Measurements from ENCODE around the gene ACSL3. TPM values are rescaled to one million over a fixed set of nuclear protein-coding genes. Genes with fewer than 3 reads are reported as not detected.

Gene ACSL3
- total RNA-seq, 3 donors from 2014 or later (not counting 1 experiment from before 2014, with no cell fraction given) = 55.4 to 86.6 (median 66.7) TPM

DNA sequence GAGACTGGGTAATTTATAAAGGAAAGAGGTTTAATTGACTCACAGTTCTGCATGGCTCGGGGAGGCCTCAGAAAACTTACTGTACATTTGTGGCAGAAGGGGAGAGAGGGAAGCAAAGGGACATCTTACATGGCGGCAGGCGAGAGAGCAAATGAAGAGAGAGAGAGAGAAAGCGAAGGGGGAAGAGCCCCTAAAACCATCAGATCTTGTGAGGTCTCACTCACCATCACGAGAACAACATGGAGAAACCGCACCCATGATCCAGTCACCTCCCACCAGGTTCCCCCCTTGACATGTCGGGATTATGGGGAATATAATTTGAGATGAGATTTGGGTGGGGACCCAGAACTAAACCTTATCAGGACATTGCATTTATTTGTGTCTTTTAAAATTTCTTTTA is 75.9 kb downstream of the ACSL3 start:
- Histone ChIP-seq H3K36me3 (ENCODE audit: control insufficient read depth, insufficient read depth, low read length) (peaks cover 53% of the 10 kb centered on the region), H3K27me3 (ENCODE audit: control insufficient read depth, insufficient read depth, low read length) (no peaks in the 10 kb centered on the region), H3K27ac (ENCODE audit: low read length) (no peak overlapping the region), H3K9me3 (ENCODE audit: control insufficient read depth, insufficient read depth, low read length) (no peaks in the 10 kb centered on the region), H3K4me3 (ENCODE audit: low read length) (no peak overlapping the region), H3K4me1 (ENCODE audit: control insufficient read depth, insufficient read depth, low read length) (no peaks in the 10 kb centered on the region)
- H3K27ac Mint-ChIP-seq = no peak overlapping the region
- no peak overlapping the region for H3K4me3 Mint-ChIP-seq
- H3K27me3 Mint-ChIP-seq (ENCODE audit: low read depth in 2 of 2) = no peaks in the 10 kb centered on the region
- ATAC-seq = no peak
- H3K9me3 Mint-ChIP-seq = peaks cover 5 to 12% of the 10 kb centered on the region in 2 donors
- 99% methylated on average over 4 of the region's 7 CpGs for WGBS (ENCODE audit: insufficient coverage)
- no peak for DNase-seq
- peaks cover 22% of the 10 kb centered on the region for H3K36me3 Mint-ChIP-seq
- H3K4me1 Mint-ChIP-seq = no peaks in the 10 kb centered on the region
- no peak for TF ChIP-seq CTCF (IDR thresholded peaks at IDR 0.05)
- intact Hi-C loops (cut with micrococcal nuclease) = no loop called here

- Mint-ChIP-seq H3K4me3 (no peak overlapping the region), H3K27me3 (ENCODE audit: low read depth in 2 of 2) (no peaks in the 10 kb centered on the region), H3K4me1 (no peaks in the 10 kb centered on the region), H3K27ac (no peak overlapping the region), H3K9me3 (peaks cover 5 to 12% of the 10 kb centered on the region in 2 donors), H3K36me3 (peaks cover 22% of the 10 kb centered on the region)
- no CpG with 5 or more reads among the region's 2 CpGs for WGBS (ENCODE audit: insufficient coverage)
- no peak overlapping the region for H3K27ac ChIP-seq (ENCODE audit: low read length)
- H3K27me3 ChIP-seq (ENCODE audit: control insufficient read depth, insufficient read depth, low read length) = no peaks in the 10 kb centered on the region
- H3K9me3 ChIP-seq (ENCODE audit: control insufficient read depth, insufficient read depth, low read length) = no peaks in the 10 kb centered on the region
- H3K4me1 ChIP-seq (ENCODE audit: control insufficient read depth, insufficient read depth, low read length) = no peaks in the 10 kb centered on the region
- H3K36me3 ChIP-seq (ENCODE audit: control insufficient read depth, insufficient read depth, low read length) = peaks cover 43% of the 10 kb centered on the region
- no peak for ATAC-seq
- no peak overlapping the region for H3K4me3 ChIP-seq (ENCODE audit: low read length)
- intact Hi-C loops (cut with micrococcal nuclease) = no loop called here
- no peak for DNase-seq
- no peak for TF ChIP-seq CTCF (IDR thresholded peaks at IDR 0.05)
These were observed 77.5 kb downstream of the ACSL3 start for GRCh38 chr2:222938327-222938726.

DNA sequence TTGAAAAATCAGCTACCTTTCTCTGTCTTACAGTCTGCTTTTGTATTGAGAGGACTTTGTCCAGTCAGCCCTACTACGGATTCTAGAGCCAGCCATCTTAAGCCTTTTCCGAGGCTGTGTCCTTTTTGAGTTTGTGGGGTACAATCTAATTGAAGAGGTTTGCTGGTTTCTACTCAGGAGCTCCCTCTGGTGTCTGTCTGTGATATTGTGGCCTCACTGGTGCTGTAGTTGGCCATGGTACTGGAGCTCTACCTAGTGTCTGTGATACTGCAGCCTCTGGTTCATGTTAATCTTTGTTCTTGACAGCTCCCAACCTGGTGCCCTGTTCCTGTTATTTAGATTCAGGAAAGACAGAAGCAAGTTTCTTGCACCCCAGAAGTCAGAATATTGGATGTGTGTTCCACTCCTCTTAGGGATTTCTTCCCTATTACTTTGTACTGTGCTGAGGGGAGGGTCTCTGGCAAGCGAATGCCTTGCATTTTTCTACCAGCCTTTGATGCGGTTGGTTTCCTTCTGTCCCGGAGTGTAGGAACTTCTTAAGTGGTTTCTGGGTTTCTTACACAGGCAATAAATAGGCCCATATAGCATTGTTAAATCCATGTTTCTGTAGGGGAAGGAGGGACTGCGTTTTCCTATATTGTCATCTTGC is 78.5 kb downstream of the ACSL3 start:
- no peaks in the 10 kb centered on the region for H3K9me3 ChIP-seq (ENCODE audit: control insufficient read depth, insufficient read depth, low read length)
- H3K27ac Mint-ChIP-seq = no peak overlapping the region
- H3K36me3 Mint-ChIP-seq = peaks cover 22% of the 10 kb centered on the region
- no peak overlapping the region for H3K4me3 Mint-ChIP-seq
- peaks cover 33% of the 10 kb centered on the region for H3K36me3 ChIP-seq (ENCODE audit: control insufficient read depth, insufficient read depth, low read length)
- WGBS (ENCODE audit: insufficient coverage) = 95% methylated on average over 5 of the region's 6 CpGs
- no peaks in the 10 kb centered on the region for H3K27me3 Mint-ChIP-seq (ENCODE audit: low read depth in 2 of 2)
- DNase-seq = peak; percentile 41 to 72
- ATAC-seq = peak; percentile 84 to 96 (median 94)
- peak; percentile 66 for TF ChIP-seq CTCF (IDR thresholded peaks at IDR 0.05)
- H3K4me1 Mint-ChIP-seq = no peaks in the 10 kb centered on the region
- H3K27me3 ChIP-seq (ENCODE audit: control insufficient read depth, insufficient read depth, low read length) = no peaks in the 10 kb centered on the region
- intact Hi-C loops (cut with micrococcal nuclease) = loop anchor here (1.0 kb wide), 1 partner anchor 231 kb away; no protein-coding TSS in a partner anchor
- H3K27ac ChIP-seq (ENCODE audit: low read length) = no peak overlapping the region
- H3K4me3 ChIP-seq (ENCODE audit: low read length) = no peak overlapping the region
- peaks cover 5 to 12% of the 10 kb centered on the region in 2 donors for H3K9me3 Mint-ChIP-seq
- H3K4me1 ChIP-seq (ENCODE audit: control insufficient read depth, insufficient read depth, low read length) = no peaks in the 10 kb centered on the region

DNA sequence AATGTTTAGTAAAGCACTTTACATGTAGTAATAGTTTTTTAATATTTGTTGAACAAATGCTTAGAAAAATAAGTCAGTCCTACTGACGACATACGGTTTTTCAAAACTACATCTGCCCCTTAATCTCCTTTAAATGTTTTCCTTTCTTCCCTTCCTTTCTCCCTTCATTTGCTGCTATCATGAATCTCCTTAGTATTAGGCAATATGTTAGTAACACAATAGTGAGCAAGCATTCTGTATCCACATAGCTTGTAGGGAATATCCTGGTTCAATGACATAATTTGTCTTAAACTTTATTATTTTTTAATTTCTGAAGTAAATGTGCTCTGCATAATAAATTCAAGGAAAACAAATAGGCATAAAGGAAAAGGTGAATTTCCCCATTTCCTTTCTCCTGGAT is 79.1 kb downstream of the ACSL3 start:
- H3K4me3 Mint-ChIP-seq = no peak overlapping the region
- no peaks in the 10 kb centered on the region for H3K27me3 ChIP-seq (ENCODE audit: control insufficient read depth, insufficient read depth, low read length)
- peaks cover 5 to 12% of the 10 kb centered on the region in 2 donors for H3K9me3 Mint-ChIP-seq
- intact Hi-C loops (cut with micrococcal nuclease) = loop anchor here (1.0 kb wide), 1 partner anchor 232 kb away; no protein-coding TSS in a partner anchor
- no peak overlapping the region for H3K4me3 ChIP-seq (ENCODE audit: low read length)
- peaks cover 22% of the 10 kb centered on the region for H3K36me3 Mint-ChIP-seq
- DNase-seq (no peak), ATAC-seq (no peak)
- WGBS (ENCODE audit: insufficient coverage) = no CpG with 5 or more reads among the region's 2 CpGs
- H3K4me1 Mint-ChIP-seq = no peaks in the 10 kb centered on the region
- H3K9me3 ChIP-seq (ENCODE audit: control insufficient read depth, insufficient read depth, low read length) = no peaks in the 10 kb centered on the region
- no peak overlapping the region for H3K27ac Mint-ChIP-seq
- H3K27ac ChIP-seq (ENCODE audit: low read length) = no peak overlapping the region
- TF ChIP-seq CTCF (IDR thresholded peaks at IDR 0.05) = no peak
- H3K4me1 ChIP-seq (ENCODE audit: control insufficient read depth, insufficient read depth, low read length) = no peaks in the 10 kb centered on the region
- H3K27me3 Mint-ChIP-seq (ENCODE audit: low read depth in 2 of 2) = no peaks in the 10 kb centered on the region
- H3K36me3 ChIP-seq (ENCODE audit: control insufficient read depth, insufficient read depth, low read length) = peaks cover 28% of the 10 kb centered on the region
